NCI-H524 (cell line): Measurements from ENCODE around the gene TRIM44.
"Not testable (repeated sequence)": the region's sequence is repeated elsewhere in the genome, so short reads cannot be mapped to it uniquely, and the experiment has no call there.

Experiments
- DNase-seq, 2 experiments: peaks; one replicate each; lab custom pipeline; 2025; lab: John Stamatoyannopoulos, UW

The TRIM44 gene

DNA sequence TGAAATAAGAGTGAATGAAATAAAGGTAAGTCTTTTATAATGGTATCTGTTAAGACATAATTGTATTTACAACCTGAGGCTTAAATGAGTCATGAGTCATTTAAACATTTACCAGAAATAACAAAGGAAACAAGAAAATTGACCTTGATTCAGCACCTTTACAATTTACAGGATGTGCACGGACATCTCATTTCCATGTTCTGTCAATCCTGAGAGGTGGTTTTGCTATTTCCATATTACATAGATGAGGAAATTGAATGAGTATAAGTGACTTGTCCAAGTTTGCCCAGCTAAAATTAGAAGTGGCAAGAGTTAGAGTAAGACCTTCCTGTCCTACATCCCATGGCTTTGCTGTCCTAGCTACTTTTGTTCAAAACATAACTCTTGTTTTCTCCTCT, 89.1 kb downstream of the TRIM44 start:
- DNase-seq, result no peak

GRCh38 chr11:35752115-35752514, 89.5 kb downstream of the TRIM44 start:
- DNase-seq, result no peak

- DNase-seq, result not testable (repeated sequence)
Measured at GRCh38 chr11:35753573-35753972, 91.0 kb downstream of the TRIM44 start.

DNA sequence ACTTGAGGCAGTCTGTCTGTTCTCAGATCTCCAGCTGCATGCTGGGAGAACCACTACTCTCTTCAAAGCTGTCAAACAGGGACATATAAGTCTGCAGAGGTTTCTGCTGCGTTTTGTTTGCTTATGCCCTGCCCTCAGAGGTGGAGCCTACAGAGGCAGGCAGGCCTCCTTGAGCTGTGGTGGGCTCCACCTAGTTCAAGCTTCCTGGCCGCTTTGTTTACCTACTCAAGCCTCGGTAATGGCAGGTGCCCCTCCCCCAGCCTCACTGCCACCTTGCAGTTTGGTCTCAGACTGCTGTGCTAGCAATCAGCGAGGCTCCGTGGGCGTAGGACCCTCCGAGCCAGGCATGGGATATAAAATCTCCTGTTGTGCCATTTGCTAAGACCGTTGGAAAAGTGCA, 97.4 kb downstream of the TRIM44 start:
- peak in 1 of 2 experiments; percentile 26 for DNase-seq

DNA sequence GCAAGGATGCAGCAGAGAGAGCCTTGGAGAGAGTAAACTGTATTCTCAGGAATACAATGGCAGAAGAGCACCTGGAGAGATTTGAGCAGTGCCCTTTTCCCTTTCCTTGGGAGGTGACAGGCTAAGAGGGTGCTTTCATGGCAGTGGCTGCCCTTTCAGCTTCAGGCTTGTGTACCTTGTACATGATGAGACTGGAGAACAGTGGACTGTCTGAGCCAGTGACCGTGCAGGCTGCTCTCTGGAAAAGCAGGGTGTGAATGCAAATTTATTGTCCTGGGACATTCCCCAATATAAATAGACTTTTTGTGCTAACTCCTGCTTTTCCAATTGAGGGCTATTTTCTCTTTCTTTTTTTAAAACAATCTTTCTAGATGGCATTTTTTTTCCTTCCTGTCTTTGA, 99.3 kb downstream of the TRIM44 start:
- no peak for DNase-seq

DNA sequence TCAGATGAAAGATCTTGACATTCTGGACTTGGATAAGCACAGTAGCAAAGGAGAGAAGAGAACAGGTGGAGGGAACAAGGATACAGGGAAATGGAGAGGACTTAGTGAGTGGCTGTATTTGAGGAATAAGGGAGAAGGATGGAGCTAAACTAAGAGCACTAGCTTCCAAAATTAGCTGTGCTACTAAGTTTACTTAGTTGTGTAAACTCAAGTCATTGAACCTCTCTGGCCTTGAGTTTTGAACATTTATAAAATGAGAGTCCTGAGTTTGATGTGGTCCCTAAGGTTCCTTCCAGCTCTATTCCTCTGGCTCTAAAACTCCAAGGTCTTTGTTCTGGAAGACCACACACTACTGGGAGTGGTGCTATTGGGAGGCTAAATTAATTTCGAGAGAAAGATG, 100.7 kb downstream of the TRIM44 start:
- DNase-seq, result no peak

GRCh38 chr11:35763765-35764164, 101.2 kb downstream of the TRIM44 start:
- no peak for DNase-seq

DNA sequence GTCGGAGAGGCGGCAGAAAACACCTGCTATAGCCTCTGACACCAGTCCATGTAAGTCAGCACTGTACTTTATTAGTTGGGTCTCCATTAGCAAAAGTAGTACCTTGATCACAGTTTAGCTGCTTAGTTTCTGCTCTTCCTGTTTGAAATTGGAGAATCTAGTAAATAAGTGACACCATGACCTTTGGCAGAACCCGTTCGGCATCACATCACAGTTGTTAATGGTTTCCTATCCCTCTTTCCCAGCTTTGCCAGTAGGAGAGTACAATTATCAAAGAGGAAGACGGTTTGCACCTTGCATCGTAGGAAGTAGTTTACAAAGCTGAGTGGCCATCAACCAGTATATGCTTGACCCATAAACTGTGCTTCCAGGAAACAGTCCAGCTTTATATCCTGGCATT, 101.8 kb downstream of the TRIM44 start:
- no peak for DNase-seq

GRCh38 chr11:35765211-35765610, 102.6 kb downstream of the TRIM44 start:
- DNase-seq, result no peak

- no peak for DNase-seq
Measured at GRCh38 chr11:35766651-35767050, 104.1 kb downstream of the TRIM44 start.

GRCh38 chr11:35770425-35770824, 107.8 kb downstream of the TRIM44 start:
- DNase-seq, result not testable (repeated sequence)

DNA sequence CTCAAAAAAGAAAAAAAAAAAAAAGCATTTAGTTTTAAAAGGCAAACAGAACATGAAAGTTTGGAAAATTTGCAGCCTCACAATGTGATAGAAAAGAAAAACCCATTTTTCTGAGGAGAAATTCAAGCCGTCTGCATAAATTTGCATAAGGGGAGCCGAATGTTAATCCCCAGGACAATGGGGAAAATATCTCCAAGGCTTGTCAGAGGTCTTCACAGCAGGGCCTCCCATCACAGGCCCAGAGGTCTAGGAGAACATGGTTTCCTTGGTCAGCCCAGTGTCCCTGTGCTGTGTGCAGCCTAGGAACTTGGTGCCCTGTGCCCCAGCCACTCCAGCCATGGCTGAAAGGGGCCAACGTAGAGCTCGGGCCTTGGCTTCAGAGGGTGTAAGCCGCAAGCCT, 109.1 kb downstream of the TRIM44 start:
- DNase-seq, result no peak

DNA sequence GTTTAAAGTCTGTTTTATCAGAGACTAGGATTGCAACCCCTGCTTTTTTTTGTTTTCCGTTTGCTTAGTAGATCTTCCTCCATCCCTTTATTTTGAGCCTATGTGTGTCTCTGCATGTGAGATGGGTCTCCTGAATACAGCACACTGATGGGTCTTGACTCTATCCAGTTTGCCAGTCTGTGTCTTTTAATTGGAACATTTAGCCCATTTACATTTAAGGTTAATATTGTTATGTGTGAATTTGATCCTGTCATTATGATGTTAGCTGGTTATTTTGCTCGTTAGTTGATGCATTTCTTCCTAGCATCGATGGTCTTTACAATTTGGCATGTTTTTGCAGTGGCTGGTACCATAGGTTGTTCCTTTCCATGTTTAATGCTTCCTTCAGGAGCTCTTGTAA, 114.7 kb downstream of the TRIM44 start:
- DNase-seq, result not testable (repeated sequence)

GRCh38 chr11:35778943-35779342, 116.4 kb downstream of the TRIM44 start:
- DNase-seq, result peak; percentile 58 to 73

GRCh38 chr11:35779409-35779808, 116.8 kb downstream of the TRIM44 start:
- no peak for DNase-seq

DNA sequence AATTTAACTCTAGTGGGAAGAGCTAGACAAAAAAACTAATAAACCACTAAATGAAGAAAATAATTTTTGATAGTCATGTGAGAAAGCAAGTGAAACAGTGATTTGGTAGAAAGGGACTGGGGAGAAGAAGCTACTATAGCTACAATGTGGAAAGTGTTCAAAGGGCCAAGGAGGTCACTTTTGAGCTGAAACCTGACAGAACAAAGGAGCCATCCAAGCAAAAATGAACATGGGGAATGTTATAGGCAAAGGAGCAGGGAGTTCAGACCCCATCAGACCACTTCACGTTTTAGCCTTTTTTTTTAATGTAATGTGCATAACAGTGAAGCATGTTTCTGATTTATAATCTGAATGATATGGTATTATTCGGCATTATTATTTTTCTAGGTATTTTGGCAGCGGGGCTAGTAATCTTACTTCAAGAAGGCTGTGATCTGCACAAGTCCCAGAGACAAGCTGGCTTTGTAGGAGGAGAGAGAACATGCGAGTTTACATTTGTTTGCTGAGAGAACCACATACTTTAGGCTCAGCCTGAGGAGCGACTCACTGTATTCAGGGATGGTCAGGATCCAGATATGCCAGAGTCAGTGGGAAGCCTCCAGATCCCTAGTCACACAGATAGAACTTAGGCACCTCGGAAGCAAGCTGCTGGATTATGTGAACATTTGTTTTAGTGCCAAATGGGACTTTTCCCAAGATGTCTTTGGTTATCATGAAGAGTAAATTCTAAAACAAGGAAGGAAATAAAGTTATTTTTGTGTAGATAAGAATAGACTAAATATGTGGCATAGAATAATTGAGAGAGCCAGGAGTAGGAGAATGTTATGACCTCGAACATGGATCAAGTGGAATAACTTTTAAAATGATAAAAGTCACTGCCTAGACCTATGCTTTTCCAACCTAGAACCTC, 118.6 kb downstream of the TRIM44 start:
- no peak for DNase-seq

DNA sequence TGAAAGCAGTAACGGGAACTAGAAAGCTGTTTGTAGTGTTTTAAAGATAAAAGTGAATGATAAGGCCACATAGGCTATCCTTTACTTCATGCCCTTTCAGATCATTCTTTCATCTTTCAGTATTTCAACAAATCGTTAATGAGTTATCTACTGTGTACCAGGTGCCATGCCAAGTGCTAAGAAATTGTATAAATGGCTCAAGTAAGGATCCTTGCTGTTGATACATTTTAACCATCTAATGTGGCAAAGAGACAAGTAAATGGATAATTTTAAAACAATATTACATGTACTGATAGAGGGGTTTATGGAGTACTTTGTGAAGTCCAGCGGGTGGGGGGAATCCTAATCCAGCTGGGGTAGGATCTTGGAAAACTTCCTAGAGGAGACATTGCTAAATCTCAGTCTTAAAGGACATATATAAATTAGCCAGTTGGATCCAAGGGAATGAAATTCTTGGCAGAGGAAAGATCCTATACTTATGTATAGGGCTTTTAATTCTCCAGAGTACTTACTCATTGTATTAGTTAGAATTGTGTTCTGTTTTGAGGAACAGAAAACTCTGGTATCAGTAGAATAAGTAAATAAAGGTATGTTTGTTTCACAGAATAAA, 119.4 kb downstream of the TRIM44 start:
- DNase-seq, result no peak

DNA sequence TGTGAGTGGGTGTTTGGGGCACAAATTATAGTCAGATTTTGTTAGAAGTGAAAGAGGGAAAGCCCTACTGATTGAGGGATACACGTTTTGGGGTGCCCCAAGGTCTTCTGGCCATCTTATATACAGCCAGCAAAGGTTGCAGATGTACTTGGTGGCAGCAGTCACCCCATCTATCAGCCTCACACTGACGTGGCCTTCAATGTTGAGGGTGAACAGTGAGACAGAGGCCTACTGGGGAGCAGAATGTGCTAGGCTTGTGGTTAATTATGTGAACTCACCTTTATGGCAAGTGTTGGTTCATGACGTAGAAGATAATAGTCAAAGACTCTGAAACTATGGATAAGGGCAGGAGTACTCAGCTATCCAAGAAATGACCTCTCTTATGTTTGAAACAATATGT, 121.2 kb downstream of the TRIM44 start:
- DNase-seq, result no peak

- no peak for DNase-seq
Measured at GRCh38 chr11:35784699-35785098, 122.1 kb downstream of the TRIM44 start.

DNA sequence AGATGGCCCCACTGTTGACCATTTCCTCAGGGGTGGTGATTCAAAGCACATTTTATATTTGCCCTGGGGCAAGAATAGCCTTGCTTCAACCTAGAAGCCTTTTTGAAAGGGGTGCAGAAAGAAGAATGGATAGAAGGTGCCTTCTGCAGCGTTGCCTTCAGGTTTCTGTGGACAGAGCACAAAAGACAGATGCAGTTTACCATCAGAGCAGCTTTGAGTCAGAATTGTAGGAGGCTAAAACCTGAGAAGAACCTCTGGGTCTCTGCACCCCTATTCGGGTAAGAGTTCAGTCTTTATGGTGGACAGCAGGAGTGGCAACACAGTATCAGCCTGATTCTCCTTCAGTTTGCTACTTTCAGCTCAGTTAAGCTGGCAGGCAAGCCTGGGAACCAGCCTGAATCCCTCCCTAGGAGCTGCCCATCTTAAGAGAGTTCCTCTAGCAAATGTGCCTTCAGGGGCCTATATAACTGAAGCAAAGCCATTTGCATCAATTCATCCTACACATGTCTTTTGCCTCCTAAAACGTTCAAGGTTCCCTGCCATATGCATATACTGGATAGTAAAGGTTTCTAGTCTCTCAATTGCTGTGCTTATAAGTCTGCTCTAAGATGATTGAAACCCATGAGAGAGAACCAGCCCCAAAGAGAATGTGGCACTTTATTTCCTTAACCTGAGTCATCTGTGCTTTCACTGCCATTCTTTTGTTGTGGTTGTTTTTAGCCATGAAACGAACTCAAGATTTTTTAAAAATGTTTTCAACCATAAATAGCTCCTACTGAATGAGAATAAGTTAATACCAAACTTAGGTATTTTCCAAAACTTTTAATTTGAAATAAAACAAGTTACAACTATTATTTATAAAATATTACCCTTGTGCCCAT, 123.0 kb downstream of the TRIM44 start:
- no peak for DNase-seq

DNA sequence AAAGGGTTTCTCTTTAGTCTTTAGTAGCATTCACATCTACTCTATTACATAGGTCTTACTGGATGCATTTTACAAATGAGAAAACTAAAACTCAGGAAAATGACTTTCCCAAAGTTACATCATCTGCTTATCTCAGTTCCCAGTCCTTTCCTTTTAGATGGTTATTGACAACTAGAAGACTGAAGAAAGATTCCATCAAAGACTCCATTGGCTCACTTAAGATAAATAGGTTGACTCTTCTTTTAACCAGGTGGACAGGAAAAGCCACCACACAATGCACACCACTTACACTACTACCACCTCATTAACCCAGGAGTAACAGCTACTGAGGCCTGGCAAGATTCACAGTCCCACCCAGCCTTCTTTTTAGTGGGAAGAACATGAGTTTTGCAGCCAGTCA, 123.6 kb downstream of the TRIM44 start:
- DNase-seq, result no peak

- DNase-seq, result peak in 1 of 2 experiments; percentile 28
Measured at GRCh38 chr11:35787013-35787504, 124.5 kb downstream of the TRIM44 start.
